HG03521 (cell line): ENCODE results near the gene MARVELD3.
"Not testable (repeated sequence)": the region's sequence is repeated elsewhere in the genome, so short reads cannot be mapped to it uniquely, and the experiment has no call there.

Experiments used
- ATAC-seq: cut with Tn5 transposase; IDR thresholded peaks from one replicate; pipeline ENCODE4 v1.9.1; 2021; ENCODE audit warnings: mild to moderate bottlenecking, moderate library complexity; ENCODE audit not compliant: unreplicated experiment

Gene MARVELD3

GRCh38 chr16:71670537-71670936 is 44.6 kb downstream of the MARVELD3 start:
- no peak for ATAC-seq

- ATAC-seq = no peak
Observed at GRCh38 chr16:71671165-71671564, 45.2 kb downstream of the MARVELD3 start.

- ATAC-seq = no peak
Observed at GRCh38 chr16:71672125-71672524, 46.1 kb downstream of the MARVELD3 start.

GRCh38 chr16:71672803-71673581 is 47.0 kb downstream of the MARVELD3 start:
- no peak for ATAC-seq

GRCh38 chr16:71673582-71673973 is 47.6 kb downstream of the MARVELD3 start:
- ATAC-seq = no peak

- ATAC-seq = no peak
Observed at GRCh38 chr16:71674229-71674628, 48.2 kb downstream of the MARVELD3 start.

- ATAC-seq = no peak
Observed at GRCh38 chr16:71675380-71675779, 49.4 kb downstream of the MARVELD3 start.

- ATAC-seq = no peak
Observed at GRCh38 chr16:71676236-71676635, 50.3 kb downstream of the MARVELD3 start.

- no peak for ATAC-seq
Observed at GRCh38 chr16:71681360-71681759, 55.4 kb downstream of the MARVELD3 start.

- not testable (repeated sequence) for ATAC-seq
Observed at GRCh38 chr16:71684280-71684679, 58.3 kb downstream of the MARVELD3 start.
